Measurements from ENCODE around the gene P2RX1.

Gene P2RX1

GRCh38 chr17:3925684-3926485 lies 9.6 kb upstream of the P2RX1 start:
- H3K27ac ChIP-seq (ENCODE audit: low read depth, low read length): no peak overlapping the region
- H3K9ac ChIP-seq (ENCODE audit: low read length in 5 of 5): no peak overlapping the region

DNA sequence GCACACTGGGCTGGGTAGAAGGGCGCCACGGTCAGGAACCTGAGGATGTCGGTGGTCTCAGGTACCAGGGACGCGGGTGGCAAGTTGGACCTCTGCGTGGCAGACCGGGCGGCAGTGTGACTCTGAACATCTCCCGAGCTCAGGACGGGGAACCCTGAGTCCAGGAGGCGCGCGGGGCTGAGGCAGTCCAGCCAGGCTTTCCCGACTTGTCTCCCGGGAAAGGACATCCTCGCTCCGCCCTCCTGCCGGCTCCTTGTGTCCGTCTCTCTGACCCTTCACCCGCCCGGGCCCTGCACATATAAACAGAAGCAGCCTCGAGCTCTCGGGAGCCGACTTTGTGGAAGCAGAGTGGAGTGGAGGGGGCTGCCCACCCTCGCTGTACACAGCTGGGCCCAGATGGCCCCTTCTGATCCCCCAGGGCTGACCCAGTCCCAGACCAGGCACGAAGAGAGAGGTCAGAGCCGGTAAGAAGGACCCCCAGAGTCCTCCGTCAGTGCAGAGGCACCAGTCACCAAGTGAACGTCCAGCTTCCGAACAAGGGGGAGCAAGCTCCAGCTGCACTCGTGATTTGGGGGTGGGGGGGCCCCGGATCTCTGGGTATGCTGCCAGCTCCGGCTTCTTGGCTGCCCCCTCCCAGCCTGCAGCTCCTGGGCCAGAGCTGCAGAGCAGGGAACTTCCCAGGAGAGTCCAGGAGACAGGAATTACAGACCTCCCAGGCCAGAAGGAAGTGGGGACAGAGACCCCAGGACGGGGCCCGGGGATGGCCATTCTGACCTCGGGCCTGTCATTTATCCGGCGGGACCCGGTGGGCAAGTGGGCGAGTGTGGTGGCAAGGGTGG lies 8.5 kb upstream of the P2RX1 start:
- Histone ChIP-seq H3K9ac (ENCODE audit: low read length in 5 of 5) (no peak overlapping the region), H3K27ac (ENCODE audit: low read depth, low read length) (no peak overlapping the region), H3K9me3 (ENCODE audit: control insufficient read depth in 5 of 5, low read length in 5 of 5) (no peaks in the 10 kb centered on the region)

More at GRCh38 chr17:3925684-3926485, 9.6 kb upstream of the P2RX1 start:
- Histone ChIP-seq H3K4me3 (ENCODE audit: low read depth in 1 of 5, low read length in 5 of 5) (no peak overlapping the region), H3K27me3 (ENCODE audit: control insufficient read depth in 5 of 5, insufficient read depth in 4 of 5, low read length in 5 of 5) (peaks cover 0 to 5% (median 0%) of the 10 kb centered on the region in 5 donors), H3K4me1 (ENCODE audit: control insufficient read depth in 5 of 5, insufficient read depth in 5 of 5, low read length in 5 of 5) (peaks cover 0 to 18% (median 12%) of the 10 kb centered on the region in 5 donors), H3K36me3 (ENCODE audit: control insufficient read depth in 5 of 5, insufficient read depth in 5 of 5, low read length in 5 of 5) (peaks cover 0 to 4% (median 0%) of the 10 kb centered on the region in 5 donors), H3K9me3 (ENCODE audit: control insufficient read depth in 5 of 5, low read length in 5 of 5) (no peaks in the 10 kb centered on the region)

DNA sequence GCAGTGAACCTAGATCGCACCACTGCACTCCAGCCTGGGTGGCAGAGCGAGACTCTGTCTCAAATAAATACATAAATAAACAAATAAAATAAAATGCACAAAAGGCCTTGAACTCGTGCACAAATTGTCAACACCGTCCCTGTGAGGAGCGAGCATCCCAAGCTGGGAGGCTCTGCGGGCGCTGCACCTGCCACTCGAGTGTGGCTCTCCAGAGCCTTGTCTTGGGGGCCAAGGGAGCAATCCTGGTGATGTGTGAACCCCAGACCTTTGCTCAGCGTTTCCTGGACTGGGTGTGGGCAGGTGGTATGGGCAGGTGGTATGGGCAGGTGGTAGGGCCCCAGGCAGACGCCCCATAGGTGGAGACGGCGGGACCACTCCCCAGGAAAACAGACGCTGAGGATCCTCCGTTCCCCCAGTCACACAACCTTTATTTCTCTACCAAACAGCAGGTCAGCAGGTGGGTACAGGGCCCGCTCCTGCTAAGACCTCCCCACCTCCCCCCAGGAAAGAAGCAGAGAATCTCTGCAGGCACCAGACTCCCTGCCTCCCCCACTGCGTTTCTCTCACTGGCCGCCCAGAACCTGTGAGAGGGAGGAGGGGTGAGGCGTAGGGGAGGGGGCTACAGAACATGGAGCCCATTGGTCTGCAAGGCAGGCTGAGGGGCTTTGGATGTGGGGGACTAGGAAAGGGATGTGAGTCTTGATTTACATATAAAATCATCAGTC lies 7.4 kb upstream of the P2RX1 start:
- Histone ChIP-seq H3K9me3 (ENCODE audit: control insufficient read depth in 5 of 5, low read length in 5 of 5) (no peaks in the 10 kb centered on the region), H3K27me3 (ENCODE audit: control insufficient read depth in 5 of 5, insufficient read depth in 4 of 5, low read length in 5 of 5) (peaks cover 0 to 5% (median 0%) of the 10 kb centered on the region in 5 donors), H3K4me3 (ENCODE audit: low read depth in 1 of 5, low read length in 5 of 5) (no peak overlapping the region), H3K9ac (ENCODE audit: low read length in 5 of 5) (no peak overlapping the region), H3K36me3 (ENCODE audit: control insufficient read depth in 5 of 5, insufficient read depth in 5 of 5, low read length in 5 of 5) (peaks cover 0 to 4% (median 0%) of the 10 kb centered on the region in 5 donors), H3K4me1 (ENCODE audit: control insufficient read depth in 5 of 5, insufficient read depth in 5 of 5, low read length in 5 of 5) (peaks cover 0 to 18% (median 12%) of the 10 kb centered on the region in 5 donors), H3K27ac (ENCODE audit: low read depth, low read length) (no peak overlapping the region)

More for the DNA sequence above, 8.5 kb upstream of the P2RX1 start:
- peaks cover 0 to 5% (median 0%) of the 10 kb centered on the region in 5 donors for H3K27me3 ChIP-seq (ENCODE audit: control insufficient read depth in 5 of 5, insufficient read depth in 4 of 5, low read length in 5 of 5)
- H3K36me3 ChIP-seq (ENCODE audit: control insufficient read depth in 5 of 5, insufficient read depth in 5 of 5, low read length in 5 of 5): peaks cover 0 to 4% (median 0%) of the 10 kb centered on the region in 5 donors
- peaks cover 0 to 18% (median 12%) of the 10 kb centered on the region in 5 donors for H3K4me1 ChIP-seq (ENCODE audit: control insufficient read depth in 5 of 5, insufficient read depth in 5 of 5, low read length in 5 of 5)
- peak overlapping the region in 1 of 5 donors; percentile 31 for H3K4me3 ChIP-seq (ENCODE audit: low read depth in 1 of 5, low read length in 5 of 5)

- Histone ChIP-seq H3K4me3 (ENCODE audit: low read depth in 1 of 5, low read length in 5 of 5) (no peak overlapping the region), H3K36me3 (ENCODE audit: control insufficient read depth in 5 of 5, insufficient read depth in 5 of 5, low read length in 5 of 5) (no peaks in the 10 kb centered on the region), H3K27ac (ENCODE audit: low read depth, low read length) (no peak overlapping the region), H3K4me1 (ENCODE audit: control insufficient read depth in 5 of 5, insufficient read depth in 5 of 5, low read length in 5 of 5) (peaks cover 0 to 17% (median 12%) of the 10 kb centered on the region in 5 donors), H3K9ac (ENCODE audit: low read length in 5 of 5) (no peak overlapping the region), H3K9me3 (ENCODE audit: control insufficient read depth in 5 of 5, low read length in 5 of 5) (no peaks in the 10 kb centered on the region), H3K27me3 (ENCODE audit: control insufficient read depth in 5 of 5, insufficient read depth in 4 of 5, low read length in 5 of 5) (peaks cover 0 to 5% (median 0%) of the 10 kb centered on the region in 5 donors)
Observed at GRCh38 chr17:3922765-3923164, 6.5 kb upstream of the P2RX1 start.

- H3K9me3 ChIP-seq (ENCODE audit: control insufficient read depth in 5 of 5, low read length in 5 of 5): no peaks in the 10 kb centered on the region
- H3K4me3 ChIP-seq (ENCODE audit: low read depth in 1 of 5, low read length in 5 of 5): no peak overlapping the region
- H3K27me3 ChIP-seq (ENCODE audit: control insufficient read depth in 5 of 5, insufficient read depth in 4 of 5, low read length in 5 of 5): peaks cover 0 to 6% (median 0%) of the 10 kb centered on the region in 5 donors
- no peak overlapping the region for H3K9ac ChIP-seq (ENCODE audit: low read length in 5 of 5)
- no peak overlapping the region for H3K27ac ChIP-seq (ENCODE audit: low read depth, low read length)
- H3K36me3 ChIP-seq (ENCODE audit: control insufficient read depth in 5 of 5, insufficient read depth in 5 of 5, low read length in 5 of 5): no peaks in the 10 kb centered on the region
- H3K4me1 ChIP-seq (ENCODE audit: control insufficient read depth in 5 of 5, insufficient read depth in 5 of 5, low read length in 5 of 5): peaks cover 0 to 23% (median 18%) of the 10 kb centered on the region in 5 donors
Observed at GRCh38 chr17:3921502-3922319, 5.4 kb upstream of the P2RX1 start.

GRCh38 chr17:3921006-3921405 lies 4.7 kb upstream of the P2RX1 start:
- Histone ChIP-seq H3K36me3 (ENCODE audit: control insufficient read depth in 5 of 5, insufficient read depth in 5 of 5, low read length in 5 of 5) (no peaks in the 10 kb centered on the region), H3K27ac (ENCODE audit: low read depth, low read length) (no peak overlapping the region), H3K4me1 (ENCODE audit: control insufficient read depth in 5 of 5, insufficient read depth in 5 of 5, low read length in 5 of 5) (peaks cover 0 to 29% (median 18%) of the 10 kb centered on the region in 5 donors), H3K9ac (ENCODE audit: low read length in 5 of 5) (no peak overlapping the region), H3K9me3 (ENCODE audit: control insufficient read depth in 5 of 5, low read length in 5 of 5) (no peaks in the 10 kb centered on the region), H3K4me3 (ENCODE audit: low read depth in 1 of 5, low read length in 5 of 5) (no peak overlapping the region), H3K27me3 (ENCODE audit: control insufficient read depth in 5 of 5, insufficient read depth in 4 of 5, low read length in 5 of 5) (peaks cover 0 to 6% (median 0%) of the 10 kb centered on the region in 5 donors)

DNA sequence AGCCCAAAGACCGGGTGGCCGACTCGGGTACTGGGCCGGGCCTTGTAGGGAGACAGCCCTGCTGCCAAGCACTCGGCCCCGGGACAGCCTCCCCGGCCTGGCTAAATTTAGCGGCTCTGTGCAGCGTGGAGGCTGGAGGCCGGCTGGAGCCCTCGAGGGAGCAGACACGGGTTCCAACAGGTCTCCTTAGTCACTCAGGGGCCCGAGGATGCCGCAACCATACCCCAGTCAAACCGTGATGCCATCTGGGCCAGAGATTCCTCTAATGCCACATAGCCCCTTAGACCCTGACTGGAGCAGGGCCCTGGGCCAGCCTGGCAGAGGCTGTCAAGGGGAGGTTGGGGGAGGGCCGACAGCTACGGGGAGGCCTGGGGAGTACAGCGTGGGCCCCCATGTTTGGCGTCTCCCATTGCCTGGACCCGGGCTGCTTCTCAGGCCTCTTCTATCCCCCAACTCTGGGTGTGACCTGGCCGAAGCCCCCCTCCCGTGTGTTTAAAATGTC lies 2.9 kb upstream of the P2RX1 start:
- Histone ChIP-seq H3K9ac (ENCODE audit: low read length in 5 of 5) (no peak overlapping the region), H3K4me1 (ENCODE audit: control insufficient read depth in 5 of 5, insufficient read depth in 5 of 5, low read length in 5 of 5) (peaks cover 0 to 22% (median 6%) of the 10 kb centered on the region in 5 donors), H3K27me3 (ENCODE audit: control insufficient read depth in 5 of 5, insufficient read depth in 4 of 5, low read length in 5 of 5) (peaks cover 0 to 6% (median 0%) of the 10 kb centered on the region in 5 donors), H3K27ac (ENCODE audit: low read depth, low read length) (no peak overlapping the region), H3K36me3 (ENCODE audit: control insufficient read depth in 5 of 5, insufficient read depth in 5 of 5, low read length in 5 of 5) (no peaks in the 10 kb centered on the region), H3K4me3 (ENCODE audit: low read depth in 1 of 5, low read length in 5 of 5) (no peak overlapping the region), H3K9me3 (ENCODE audit: control insufficient read depth in 5 of 5, low read length in 5 of 5) (no peaks in the 10 kb centered on the region)

- Histone ChIP-seq H3K27me3 (ENCODE audit: control insufficient read depth in 5 of 5, insufficient read depth in 4 of 5, low read length in 5 of 5) (peaks cover 0 to 6% (median 0%) of the 10 kb centered on the region in 5 donors), H3K9me3 (ENCODE audit: control insufficient read depth in 5 of 5, low read length in 5 of 5) (no peaks in the 10 kb centered on the region), H3K4me3 (ENCODE audit: low read depth in 1 of 5, low read length in 5 of 5) (no peak overlapping the region), H3K9ac (ENCODE audit: low read length in 5 of 5) (no peak overlapping the region), H3K27ac (ENCODE audit: low read depth, low read length) (no peak overlapping the region), H3K4me1 (ENCODE audit: control insufficient read depth in 5 of 5, insufficient read depth in 5 of 5, low read length in 5 of 5) (peaks cover 0 to 27% (median 8%) of the 10 kb centered on the region in 5 donors), H3K36me3 (ENCODE audit: control insufficient read depth in 5 of 5, insufficient read depth in 5 of 5, low read length in 5 of 5) (no peaks in the 10 kb centered on the region)
Observed at GRCh38 chr17:3918372-3919122, 2.3 kb upstream of the P2RX1 start.
